ENCODE data around the gene ING2. TPM values are rescaled to one million over a fixed set of nuclear protein-coding genes. Genes with fewer than 3 reads are reported as not detected.

The ING2 gene
- total RNA-seq, 1 experiment from 2014 or later, result 15.8 TPM

- ChIA-PET CTCF (no interaction called here), POLR2A (ENCODE audit: low non-redundant PET) (no interaction called here)
- Histone ChIP-seq H3K9me3 (ENCODE audit: low read depth, low read length, poor library complexity, severe bottlenecking) (no peaks in the 10 kb centered on the region), H3K4me3 (ENCODE audit: low read depth, low read length, poor library complexity, severe bottlenecking) (no peak overlapping the region), H3K36me3 (ENCODE audit: insufficient read depth, low read length, poor library complexity, severe bottlenecking) (peaks cover 9% of the 10 kb centered on the region), H3K4me1 (ENCODE audit: insufficient read depth, low read length, poor library complexity, severe bottlenecking) (no peaks in the 10 kb centered on the region), H3K27me3 (replicated peaks; ENCODE audit: insufficient read depth, low read depth, low read length, poor library complexity) (no peaks in the 10 kb centered on the region), H3K27ac (ENCODE audit: low read depth, low read length, poor library complexity, severe bottlenecking) (no peak overlapping the region)
- no peak for DNase-seq (ENCODE audit: low spot score)
- no peak for TF ChIP-seq EZH2 (IDR thresholded peaks at IDR 0.05; ENCODE audit: borderline replicate concordance, low read depth, low read length, poor library complexity, severe bottlenecking)
- no peak for TF ChIP-seq CTCF (conservative IDR thresholded peaks at IDR 0.05; ENCODE audit: low read depth, low read length)
- BruUV-seq (replicated peaks), result no TSS peak
- intact Hi-C loops (cut with micrococcal nuclease; ENCODE audit: unreplicated experiment), result no loop called here
These were observed 12.3 kb downstream of the ING2 start for GRCh38 chr4:183517194-183517593.

GRCh38 chr4:183517781-183518180 is 12.9 kb downstream of the ING2 start:
- Histone ChIP-seq H3K9me3 (ENCODE audit: low read depth, low read length, poor library complexity, severe bottlenecking) (no peaks in the 10 kb centered on the region), H3K36me3 (ENCODE audit: insufficient read depth, low read length, poor library complexity, severe bottlenecking) (peaks cover 3% of the 10 kb centered on the region), H3K4me1 (ENCODE audit: insufficient read depth, low read length, poor library complexity, severe bottlenecking) (no peaks in the 10 kb centered on the region), H3K27ac (ENCODE audit: low read depth, low read length, poor library complexity, severe bottlenecking) (no peak overlapping the region), H3K27me3 (replicated peaks; ENCODE audit: insufficient read depth, low read depth, low read length, poor library complexity) (no peaks in the 10 kb centered on the region), H3K4me3 (ENCODE audit: low read depth, low read length, poor library complexity, severe bottlenecking) (no peak overlapping the region)
- intact Hi-C loops (cut with micrococcal nuclease; ENCODE audit: unreplicated experiment), result no loop called here
- BruUV-seq (replicated peaks), result no TSS peak
- TF ChIP-seq EZH2 (IDR thresholded peaks at IDR 0.05; ENCODE audit: borderline replicate concordance, low read depth, low read length, poor library complexity, severe bottlenecking), result no peak
- TF ChIP-seq CTCF (conservative IDR thresholded peaks at IDR 0.05; ENCODE audit: low read depth, low read length), result no peak
- DNase-seq (ENCODE audit: low spot score), result no peak
- ChIA-PET POLR2A (ENCODE audit: low non-redundant PET) (no interaction called here), CTCF (no interaction called here)

GRCh38 chr4:183522821-183523220 is 18.0 kb downstream of the ING2 start:
- ChIA-PET POLR2A (ENCODE audit: low non-redundant PET) (no interaction called here), CTCF (no interaction called here)
- BruUV-seq (replicated peaks), result no TSS peak
- H3K27ac ChIP-seq (ENCODE audit: low read depth, low read length, poor library complexity, severe bottlenecking), result no peak overlapping the region
- no peak for TF ChIP-seq CTCF (conservative IDR thresholded peaks at IDR 0.05; ENCODE audit: low read depth, low read length)
- TF ChIP-seq EZH2 (IDR thresholded peaks at IDR 0.05; ENCODE audit: borderline replicate concordance, low read depth, low read length, poor library complexity, severe bottlenecking), result no peak
- DNase-seq (ENCODE audit: low spot score), result no peak
- no peaks in the 10 kb centered on the region for H3K36me3 ChIP-seq (ENCODE audit: insufficient read depth, low read length, poor library complexity, severe bottlenecking)
- no peaks in the 10 kb centered on the region for H3K9me3 ChIP-seq (ENCODE audit: low read depth, low read length, poor library complexity, severe bottlenecking)
- intact Hi-C loops (cut with micrococcal nuclease; ENCODE audit: unreplicated experiment), result no loop called here
- H3K4me3 ChIP-seq (ENCODE audit: low read depth, low read length, poor library complexity, severe bottlenecking), result no peak overlapping the region
- H3K4me1 ChIP-seq (ENCODE audit: insufficient read depth, low read length, poor library complexity, severe bottlenecking), result no peaks in the 10 kb centered on the region
- H3K27me3 ChIP-seq (replicated peaks; ENCODE audit: insufficient read depth, low read depth, low read length, poor library complexity), result no peaks in the 10 kb centered on the region
